Midbrain (tissue), 1 donor: ENCODE results near the gene PHF14.
"Not testable (repeated sequence)": the region's sequence is repeated elsewhere in the genome, so short reads cannot be mapped to it uniquely, and the experiment has no call there.

Experiments
- DNase-seq: peaks from one replicate; lab custom pipeline; 2025; lab: John Stamatoyannopoulos, UW

The PHF14 gene

GRCh38 chr7:10973061-10973941 is at the start of gene PHF14:
TSS of gene PHF14 (plus strand) at chr7:10973872. CDS start at chr7:10974324, 452 bp downstream.
- DNase-seq: peak; percentile 97

- no peak for DNase-seq
These were observed 49.3 kb upstream of the PHF14 start for GRCh38 chr7:10924370-10924769.

- DNase-seq: not testable (repeated sequence)
These were observed 45.5 kb upstream of the PHF14 start for GRCh38 chr7:10928203-10928602.

- no peak for DNase-seq
These were observed 43.1 kb upstream of the PHF14 start for GRCh38 chr7:10930551-10930950.

- DNase-seq: no peak
These were observed 42.5 kb upstream of the PHF14 start for GRCh38 chr7:10931161-10931560.

GRCh38 chr7:10934292-10934691 is 39.4 kb upstream of the PHF14 start:
- DNase-seq: no peak

- DNase-seq: no peak
These were observed 34.3 kb upstream of the PHF14 start for GRCh38 chr7:10939237-10939910.

GRCh38 chr7:10939911-10940703 is 33.6 kb upstream of the PHF14 start:
- DNase-seq: peak; percentile 93

- DNase-seq: no peak
These were observed 32.8 kb upstream of the PHF14 start for GRCh38 chr7:10940704-10941355.

GRCh38 chr7:10950494-10950893 is 23.2 kb upstream of the PHF14 start:
- no peak for DNase-seq

- not testable (repeated sequence) for DNase-seq
These were observed 22.6 kb upstream of the PHF14 start for GRCh38 chr7:10950974-10951578.

GRCh38 chr7:10952588-10952987 is 21.1 kb upstream of the PHF14 start:
- no peak for DNase-seq

GRCh38 chr7:10953078-10953750 is 20.5 kb upstream of the PHF14 start:
- DNase-seq: not testable (repeated sequence)

- DNase-seq: no peak
These were observed 17.1 kb upstream of the PHF14 start for GRCh38 chr7:10956528-10956927.

- DNase-seq: not testable (repeated sequence)
These were observed 13.4 kb upstream of the PHF14 start for GRCh38 chr7:10960242-10960641.

- DNase-seq: not testable (repeated sequence)
These were observed 8.7 kb upstream of the PHF14 start for GRCh38 chr7:10965016-10965415.

GRCh38 chr7:10972174-10972573 is 1.5 kb upstream of the PHF14 start:
- no peak for DNase-seq

GRCh38 chr7:10973942-10974911 is 555 bp downstream of the PHF14 start:
- DNase-seq: peak; percentile 5

GRCh38 chr7:10977113-10977512 is 3.4 kb downstream of the PHF14 start:
- no peak for DNase-seq

- DNase-seq: no peak
These were observed 7.6 kb downstream of the PHF14 start for GRCh38 chr7:10981317-10981716.
